ENCODE results near the gene C2CD2L. TPM values are rescaled to one million over a fixed set of nuclear protein-coding genes. Genes with fewer than 3 reads are reported as not detected.

C2CD2L gene
- total RNA-seq, 1 donor from 2014 or later, result 12.1 TPM

DNA sequence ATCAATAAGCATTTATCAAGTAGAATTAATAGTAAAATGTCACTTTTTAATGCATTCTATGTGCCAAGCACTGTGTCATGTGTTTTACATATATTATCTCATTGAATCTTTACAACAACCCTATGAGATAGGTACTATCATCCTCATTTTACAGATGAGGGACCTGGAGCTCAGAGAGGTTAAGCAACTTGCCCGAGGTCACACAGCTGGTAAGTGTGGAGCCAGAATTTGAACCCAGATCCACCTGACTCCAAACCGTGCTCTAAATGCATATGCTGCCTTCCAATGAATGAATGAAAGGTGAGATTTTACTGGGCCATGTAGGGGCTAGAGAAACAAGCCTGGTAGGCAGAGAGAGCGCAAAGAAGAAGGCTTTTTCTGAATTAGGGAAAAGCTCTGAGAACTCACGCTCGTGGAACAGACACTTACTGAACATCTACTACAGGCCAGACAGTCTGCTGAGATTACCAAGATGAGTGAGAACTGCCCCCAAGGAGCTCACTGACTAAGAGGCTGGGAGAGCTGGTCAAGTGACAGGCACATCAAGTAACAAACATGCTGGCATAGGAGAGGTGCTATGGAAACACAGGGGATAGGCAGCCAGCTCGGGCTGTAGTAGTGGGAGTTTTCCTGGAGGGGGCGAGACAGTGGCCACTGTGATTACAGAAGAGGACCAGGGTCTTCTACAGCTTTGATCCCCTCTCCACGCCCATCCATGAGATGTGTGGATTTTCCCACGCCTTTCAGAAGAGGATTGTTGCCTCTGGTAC is 46.1 kb downstream of the C2CD2L start:
- Mint-ChIP-seq H3K36me3 (ENCODE audit: low read depth) (no peaks in the 10 kb centered on the region), H3K27ac (ENCODE audit: unreplicated experiment) (no peak overlapping the region), H3K27me3 (ENCODE audit: low read depth) (no peaks in the 10 kb centered on the region), H3K4me3 (ENCODE audit: unreplicated experiment) (no peak overlapping the region), H3K9me3 (ENCODE audit: low read depth) (no peaks in the 10 kb centered on the region), H3K4me1 (ENCODE audit: low read depth) (peaks cover 4% of the 10 kb centered on the region)
- DNase-seq (ENCODE audit: low spot score), result no peak
- TF ChIP-seq, protein P1, sequence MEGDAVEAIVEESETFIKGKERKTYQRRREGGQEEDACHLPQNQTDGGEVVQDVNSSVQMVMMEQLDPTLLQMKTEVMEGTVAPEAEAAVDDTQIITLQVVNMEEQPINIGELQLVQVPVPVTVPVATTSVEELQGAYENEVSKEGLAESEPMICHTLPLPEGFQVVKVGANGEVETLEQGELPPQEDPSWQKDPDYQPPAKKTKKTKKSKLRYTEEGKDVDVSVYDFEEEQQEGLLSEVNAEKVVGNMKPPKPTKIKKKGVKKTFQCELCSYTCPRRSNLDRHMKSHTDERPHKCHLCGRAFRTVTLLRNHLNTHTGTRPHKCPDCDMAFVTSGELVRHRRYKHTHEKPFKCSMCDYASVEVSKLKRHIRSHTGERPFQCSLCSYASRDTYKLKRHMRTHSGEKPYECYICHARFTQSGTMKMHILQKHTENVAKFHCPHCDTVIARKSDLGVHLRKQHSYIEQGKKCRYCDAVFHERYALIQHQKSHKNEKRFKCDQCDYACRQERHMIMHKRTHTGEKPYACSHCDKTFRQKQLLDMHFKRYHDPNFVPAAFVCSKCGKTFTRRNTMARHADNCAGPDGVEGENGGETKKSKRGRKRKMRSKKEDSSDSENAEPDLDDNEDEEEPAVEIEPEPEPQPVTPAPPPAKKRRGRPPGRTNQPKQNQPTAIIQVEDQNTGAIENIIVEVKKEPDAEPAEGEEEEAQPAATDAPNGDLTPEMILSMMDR (IDR thresholded peaks at IDR 0.05), result peak; percentile 38

DNA sequence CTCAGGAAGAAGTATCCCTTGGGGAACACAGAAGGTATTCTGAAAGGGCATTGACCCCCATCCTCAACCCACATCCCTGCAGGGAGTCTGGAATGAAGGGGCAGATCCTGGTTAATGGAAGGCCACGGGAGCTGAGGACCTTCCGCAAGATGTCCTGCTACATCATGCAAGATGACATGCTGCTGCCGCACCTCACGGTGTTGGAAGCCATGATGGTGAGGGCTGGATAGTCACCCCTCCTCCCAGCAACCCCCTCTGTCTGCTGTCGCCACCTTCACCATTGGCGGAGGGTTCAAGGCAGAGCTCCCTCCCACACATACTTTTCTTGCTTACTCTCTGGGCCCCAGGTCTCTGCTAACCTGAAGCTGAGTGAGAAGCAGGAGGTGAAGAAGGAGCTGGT is 47.0 kb downstream of the C2CD2L start:
- Mint-ChIP-seq H3K27ac (ENCODE audit: unreplicated experiment) (no peak overlapping the region), H3K4me3 (ENCODE audit: unreplicated experiment) (no peak overlapping the region), H3K36me3 (ENCODE audit: low read depth) (no peaks in the 10 kb centered on the region), H3K4me1 (ENCODE audit: low read depth) (no peaks in the 10 kb centered on the region), H3K9me3 (ENCODE audit: low read depth) (no peaks in the 10 kb centered on the region), H3K27me3 (ENCODE audit: low read depth) (no peaks in the 10 kb centered on the region)
- TF ChIP-seq, protein P1 (IDR thresholded peaks at IDR 0.05), result no peak
- no peak for DNase-seq (ENCODE audit: low spot score)

DNA sequence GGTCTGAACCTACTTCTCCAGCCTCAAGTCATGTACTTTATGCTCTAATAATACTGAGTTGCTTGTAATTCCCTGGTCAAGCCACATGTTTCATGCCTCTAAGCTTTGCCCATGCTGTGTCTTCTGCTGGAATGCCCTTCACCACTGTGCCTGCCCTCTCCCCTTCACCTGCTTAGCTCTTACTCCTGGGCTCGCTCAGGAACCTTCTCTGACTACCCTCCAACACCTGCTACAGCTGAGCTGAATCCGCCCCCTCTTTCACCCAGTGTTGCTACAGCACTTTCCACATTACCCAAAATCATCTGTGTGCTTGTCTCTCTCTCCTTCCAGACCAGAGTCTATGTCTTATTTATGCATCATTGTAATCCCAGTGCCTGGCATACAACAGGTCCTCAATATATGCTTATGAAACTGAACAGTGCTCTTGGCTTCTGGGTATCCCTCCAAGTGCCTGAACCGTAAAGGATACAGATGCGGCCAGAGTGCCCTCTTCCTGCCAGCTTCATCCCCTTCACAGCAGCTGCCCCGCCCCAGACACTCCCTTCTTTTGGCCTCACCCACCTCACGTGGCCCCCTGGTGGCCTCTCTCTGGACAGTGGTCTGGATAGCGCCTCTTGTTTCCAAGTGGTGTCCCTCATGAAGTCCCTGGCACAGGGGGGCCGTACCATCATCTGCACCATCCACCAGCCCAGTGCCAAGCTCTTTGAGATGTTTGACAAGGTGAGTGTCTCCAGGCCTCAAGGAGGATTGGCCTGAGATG is 48.8 kb downstream of the C2CD2L start:
- no peaks in the 10 kb centered on the region for H3K9me3 Mint-ChIP-seq (ENCODE audit: low read depth)
- H3K27ac Mint-ChIP-seq (ENCODE audit: unreplicated experiment), result no peak overlapping the region
- no peaks in the 10 kb centered on the region for H3K4me1 Mint-ChIP-seq (ENCODE audit: low read depth)
- no peak for DNase-seq (ENCODE audit: low spot score)
- no peaks in the 10 kb centered on the region for H3K27me3 Mint-ChIP-seq (ENCODE audit: low read depth)
- no peaks in the 10 kb centered on the region for H3K36me3 Mint-ChIP-seq (ENCODE audit: low read depth)
- H3K4me3 Mint-ChIP-seq (ENCODE audit: unreplicated experiment), result no peak overlapping the region
- TF ChIP-seq, protein P1 (IDR thresholded peaks at IDR 0.05), result peak; percentile 22

DNA sequence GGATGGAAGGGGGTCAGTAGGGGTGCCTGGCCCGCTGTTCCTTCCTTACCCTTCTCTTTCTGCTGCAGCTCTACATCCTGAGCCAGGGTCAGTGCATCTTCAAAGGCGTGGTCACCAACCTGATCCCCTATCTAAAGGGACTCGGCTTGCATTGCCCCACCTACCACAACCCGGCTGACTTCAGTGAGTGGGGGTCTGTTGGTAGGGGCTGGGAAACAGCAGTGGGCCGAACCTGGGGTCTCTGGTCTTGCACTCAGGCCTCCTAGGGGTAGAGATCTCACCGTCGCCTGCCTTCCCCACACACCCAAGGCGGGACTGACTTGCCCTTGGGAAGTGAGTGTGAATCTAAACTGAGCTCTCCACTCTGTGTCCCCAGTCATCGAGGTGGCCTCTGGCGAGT is 49.4 kb downstream of the C2CD2L start:
- H3K36me3 Mint-ChIP-seq (ENCODE audit: low read depth), result no peaks in the 10 kb centered on the region
- H3K27ac Mint-ChIP-seq (ENCODE audit: unreplicated experiment), result no peak overlapping the region
- H3K27me3 Mint-ChIP-seq (ENCODE audit: low read depth), result no peaks in the 10 kb centered on the region
- DNase-seq (ENCODE audit: low spot score), result no peak
- no peak overlapping the region for H3K4me3 Mint-ChIP-seq (ENCODE audit: unreplicated experiment)
- no peaks in the 10 kb centered on the region for H3K4me1 Mint-ChIP-seq (ENCODE audit: low read depth)
- TF ChIP-seq, protein P1 (IDR thresholded peaks at IDR 0.05), result no peak
- no peaks in the 10 kb centered on the region for H3K9me3 Mint-ChIP-seq (ENCODE audit: low read depth)

DNA sequence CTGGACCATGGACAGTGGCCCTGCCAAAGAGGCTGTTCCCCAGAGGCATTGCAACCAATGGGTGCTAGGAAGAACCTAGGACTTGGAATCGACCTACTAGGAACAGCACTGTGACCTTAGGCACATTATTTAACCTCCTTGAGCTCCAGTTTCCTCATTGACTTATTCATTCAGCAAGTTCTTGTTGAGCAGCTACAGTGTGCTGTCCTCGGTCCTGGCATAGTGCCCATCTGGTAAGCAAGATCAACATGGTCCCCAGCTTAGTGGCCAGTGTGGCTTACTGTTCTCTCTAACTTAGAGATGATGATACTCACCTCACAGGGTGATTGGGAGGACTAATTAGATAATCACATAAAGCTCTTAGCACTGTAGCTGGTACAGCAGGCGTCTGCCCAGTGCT is 49.9 kb downstream of the C2CD2L start:
- H3K36me3 Mint-ChIP-seq (ENCODE audit: low read depth), result no peaks in the 10 kb centered on the region
- H3K27me3 Mint-ChIP-seq (ENCODE audit: low read depth), result no peaks in the 10 kb centered on the region
- no peaks in the 10 kb centered on the region for H3K9me3 Mint-ChIP-seq (ENCODE audit: low read depth)
- H3K4me3 Mint-ChIP-seq (ENCODE audit: unreplicated experiment), result no peak overlapping the region
- TF ChIP-seq, protein P1 (IDR thresholded peaks at IDR 0.05), result no peak
- DNase-seq (ENCODE audit: low spot score), result no peak
- no peaks in the 10 kb centered on the region for H3K4me1 Mint-ChIP-seq (ENCODE audit: low read depth)
- H3K27ac Mint-ChIP-seq (ENCODE audit: unreplicated experiment), result no peak overlapping the region

All from chondrocyte (in vitro differentiated cells).